GM10266 (cell line): ENCODE measurements around the gene MYH9.

ENCODE experiments used
- DNase-seq: peaks from one replicate; pipeline ENCODE4 v3.0.0; 2012; ENCODE audit errors: extremely low spot score
- CTCF ChIP-seq: IDR thresholded peaks from 2 replicates; pipeline ENCODE4 v1.5.1; 2012; ENCODE audit warnings: mild to moderate bottlenecking, low read depth; ENCODE audit not compliant: control insufficient read depth, insufficient read depth; ENCODE audit errors: missing control alignments

MYH9 gene

GRCh38 chr22:36360871-36361383 is 26.8 kb downstream of the MYH9 start:
- DNase-seq, result no peak
- no peak for TF ChIP-seq CTCF

- no peak for DNase-seq
- no peak for TF ChIP-seq CTCF
These were observed 27.8 kb downstream of the MYH9 start for GRCh38 chr22:36360011-36360410.

GRCh38 chr22:36359470-36359996 is 28.2 kb downstream of the MYH9 start:
- TF ChIP-seq CTCF, result no peak
- DNase-seq, result no peak

GRCh38 chr22:36358533-36359469 is 29.0 kb downstream of the MYH9 start:
- peak; percentile 67 for DNase-seq
- TF ChIP-seq CTCF, result no peak

GRCh38 chr22:36356708-36357624 is 30.8 kb downstream of the MYH9 start:
- TF ChIP-seq CTCF, result no peak
- DNase-seq, result no peak

GRCh38 chr22:36355894-36356293 is 31.9 kb downstream of the MYH9 start:
- no peak for DNase-seq
- TF ChIP-seq CTCF, result no peak
